AG09309 (cell line): ENCODE results near the gene GADL1.

Source experiments
- DNase-seq: peaks from one replicate; pipeline ENCODE4 v3.0.0-alpha.2; 2010; ENCODE audit warnings: low read depth
- H3K4me3 ChIP-seq: 2 replicates; pipeline ENCODE4 v1.5.1; 2011; ENCODE audit warnings: mild to moderate bottlenecking, low read depth, low read length, moderate library complexity; ENCODE audit not compliant: control insufficient read depth
- CTCF ChIP-seq: IDR thresholded peaks from 2 replicates; pipeline ENCODE4 v1.5.1; 2011; ENCODE audit warnings: mild to moderate bottlenecking, low read depth, low read length, inconsistent platforms; ENCODE audit not compliant: insufficient read depth, control insufficient read depth; ENCODE audit errors: missing control alignments

GADL1 gene

GRCh38 chr3:30768703-30769550 lies 125.5 kb downstream of the GADL1 start:
- no peak overlapping the region for H3K4me3 ChIP-seq
- peak; percentile 89 for TF ChIP-seq CTCF
- peak; percentile 10 for DNase-seq

- DNase-seq, result no peak
- TF ChIP-seq CTCF, result no peak
- H3K4me3 ChIP-seq, result no peak overlapping the region
Observed at GRCh38 chr3:30768046-30768445, 126.4 kb downstream of the GADL1 start.

- TF ChIP-seq CTCF, result no peak
- no peak for DNase-seq
- H3K4me3 ChIP-seq, result no peak overlapping the region
Observed at GRCh38 chr3:30766522-30766921, 127.9 kb downstream of the GADL1 start.

GRCh38 chr3:30764891-30765290 lies 129.6 kb downstream of the GADL1 start:
- TF ChIP-seq CTCF, result no peak
- H3K4me3 ChIP-seq, result no peak overlapping the region
- no peak for DNase-seq

GRCh38 chr3:30764281-30764680 lies 130.2 kb downstream of the GADL1 start:
- no peak for TF ChIP-seq CTCF
- no peak for DNase-seq
- H3K4me3 ChIP-seq, result no peak overlapping the region

GRCh38 chr3:30761374-30761773 lies 133.1 kb downstream of the GADL1 start:
- no peak overlapping the region for H3K4me3 ChIP-seq
- DNase-seq, result no peak
- no peak for TF ChIP-seq CTCF
